Tibial nerve (tissue), 3 donors: Measurements from ENCODE around the gene CYP27A1.

ENCODE experiments used
- POLR2A ChIP-seq, 2 donors: fragments of 450-650 bp; IDR thresholded peaks; one replicate each; pipeline ENCODE4 v1.6.1; 2017; ENCODE audit warnings: antibody characterized with exemption in 2 of 2, mild to moderate bottlenecking in 2 of 2, moderate library complexity in 2 of 2
- TF ChIP-seq, protein P1 (sequence below), 5 experiments: fragments of 200-600 bp in 3 of 5; fragments of 450-650 bp in 2 of 5; sonication (generic) in 3 of 5; IDR thresholded peaks; one replicate each; pipeline ENCODE4 v1.5.1; 2016 to 2019; ENCODE audit warnings: antibody characterized with exemption in 5 of 5, mild to moderate bottlenecking in 3 of 5, moderate library complexity in 2 of 5

DNA sequence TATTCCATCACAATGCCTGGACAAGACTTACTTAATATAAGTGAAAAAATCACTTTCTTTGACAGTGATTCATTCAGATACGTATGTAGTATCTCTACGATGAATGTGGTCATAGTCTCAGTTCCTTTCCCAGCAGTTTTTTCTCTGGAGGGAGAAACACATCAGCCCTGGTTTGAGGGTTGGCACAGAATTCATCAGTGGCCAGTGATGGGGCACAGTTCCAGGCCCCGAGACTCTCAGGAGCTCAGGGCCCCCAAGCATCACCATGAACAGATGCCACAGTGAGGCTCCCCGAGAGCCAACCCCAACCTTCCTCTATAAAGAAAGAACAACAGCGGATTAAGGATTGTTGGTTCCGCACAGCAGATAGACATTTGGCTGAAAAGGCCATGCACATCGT lies 37.1 kb downstream of the CYP27A1 start:
- TF ChIP-seq POLR2A (IDR thresholded peaks at IDR 0.05): no peak
- TF ChIP-seq, protein P1, sequence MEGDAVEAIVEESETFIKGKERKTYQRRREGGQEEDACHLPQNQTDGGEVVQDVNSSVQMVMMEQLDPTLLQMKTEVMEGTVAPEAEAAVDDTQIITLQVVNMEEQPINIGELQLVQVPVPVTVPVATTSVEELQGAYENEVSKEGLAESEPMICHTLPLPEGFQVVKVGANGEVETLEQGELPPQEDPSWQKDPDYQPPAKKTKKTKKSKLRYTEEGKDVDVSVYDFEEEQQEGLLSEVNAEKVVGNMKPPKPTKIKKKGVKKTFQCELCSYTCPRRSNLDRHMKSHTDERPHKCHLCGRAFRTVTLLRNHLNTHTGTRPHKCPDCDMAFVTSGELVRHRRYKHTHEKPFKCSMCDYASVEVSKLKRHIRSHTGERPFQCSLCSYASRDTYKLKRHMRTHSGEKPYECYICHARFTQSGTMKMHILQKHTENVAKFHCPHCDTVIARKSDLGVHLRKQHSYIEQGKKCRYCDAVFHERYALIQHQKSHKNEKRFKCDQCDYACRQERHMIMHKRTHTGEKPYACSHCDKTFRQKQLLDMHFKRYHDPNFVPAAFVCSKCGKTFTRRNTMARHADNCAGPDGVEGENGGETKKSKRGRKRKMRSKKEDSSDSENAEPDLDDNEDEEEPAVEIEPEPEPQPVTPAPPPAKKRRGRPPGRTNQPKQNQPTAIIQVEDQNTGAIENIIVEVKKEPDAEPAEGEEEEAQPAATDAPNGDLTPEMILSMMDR (IDR thresholded peaks at IDR 0.05): no peak
